DOHH2 (cell line): ENCODE measurements around the gene ACSM2A.
"Not testable (repeated sequence)": the region's sequence is repeated elsewhere in the genome, so short reads cannot be mapped to it uniquely, and the experiment has no call there.

Experiments used
- EZH2phosphoT487 ChIP-seq: fragments of 200-600 bp; sonication (generic); IDR thresholded peaks from 2 replicates; pipeline ENCODE4 v1.6.1; 2017; ENCODE audit warnings: borderline replicate concordance, mild to moderate bottlenecking, antibody characterized with exemption, low read length, moderate library complexity, mixed read lengths
- TF ChIP-seq, protein P1 (sequence below): fragments of 200-600 bp; sonication (generic); IDR thresholded peaks from one replicate; pipeline ENCODE4 v1.5.1; 2014; ENCODE audit warnings: antibody characterized with exemption, mild to moderate bottlenecking, low read depth, low read length; ENCODE audit not compliant: poor library complexity, severe bottlenecking

DNA sequence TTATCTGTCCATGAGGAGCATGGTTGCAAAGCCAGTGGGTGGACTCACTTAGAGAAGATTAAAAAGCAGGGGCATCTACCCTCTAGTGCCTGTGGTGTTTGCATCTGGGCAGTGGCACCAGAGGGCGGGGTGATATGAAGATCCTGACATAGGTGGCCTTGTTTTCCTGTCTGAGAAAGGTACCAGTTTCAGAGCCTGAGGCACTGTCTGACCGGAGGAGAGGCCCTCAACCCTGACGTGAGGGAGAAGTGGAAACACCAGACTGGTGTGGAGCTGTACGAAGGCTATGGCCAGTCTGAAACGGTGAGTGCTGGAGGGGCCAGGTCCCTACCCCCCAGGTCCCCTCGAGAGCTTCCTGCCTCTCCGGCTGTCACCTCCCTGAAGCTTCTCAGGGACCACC lies 21.8 kb upstream of the ACSM2A start:
- TF ChIP-seq, protein P1, sequence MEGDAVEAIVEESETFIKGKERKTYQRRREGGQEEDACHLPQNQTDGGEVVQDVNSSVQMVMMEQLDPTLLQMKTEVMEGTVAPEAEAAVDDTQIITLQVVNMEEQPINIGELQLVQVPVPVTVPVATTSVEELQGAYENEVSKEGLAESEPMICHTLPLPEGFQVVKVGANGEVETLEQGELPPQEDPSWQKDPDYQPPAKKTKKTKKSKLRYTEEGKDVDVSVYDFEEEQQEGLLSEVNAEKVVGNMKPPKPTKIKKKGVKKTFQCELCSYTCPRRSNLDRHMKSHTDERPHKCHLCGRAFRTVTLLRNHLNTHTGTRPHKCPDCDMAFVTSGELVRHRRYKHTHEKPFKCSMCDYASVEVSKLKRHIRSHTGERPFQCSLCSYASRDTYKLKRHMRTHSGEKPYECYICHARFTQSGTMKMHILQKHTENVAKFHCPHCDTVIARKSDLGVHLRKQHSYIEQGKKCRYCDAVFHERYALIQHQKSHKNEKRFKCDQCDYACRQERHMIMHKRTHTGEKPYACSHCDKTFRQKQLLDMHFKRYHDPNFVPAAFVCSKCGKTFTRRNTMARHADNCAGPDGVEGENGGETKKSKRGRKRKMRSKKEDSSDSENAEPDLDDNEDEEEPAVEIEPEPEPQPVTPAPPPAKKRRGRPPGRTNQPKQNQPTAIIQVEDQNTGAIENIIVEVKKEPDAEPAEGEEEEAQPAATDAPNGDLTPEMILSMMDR: not testable (repeated sequence)
- TF ChIP-seq EZH2phosphoT487: not testable (repeated sequence)
